GM18861 (cell line): ENCODE measurements around the gene SLC12A3.
"Not testable (repeated sequence)": the region's sequence is repeated elsewhere in the genome, so short reads cannot be mapped to it uniquely, and the experiment has no call there.

Experiments
- ATAC-seq: cut with Tn5 transposase; IDR thresholded peaks from one replicate; pipeline ENCODE4 v1.9.1; 2021; ENCODE audit not compliant: unreplicated experiment

Gene SLC12A3

GRCh38 chr16:56868766-56869165 is 3.8 kb downstream of the SLC12A3 start:
- ATAC-seq = not testable (repeated sequence)

- no peak for ATAC-seq
Measured at GRCh38 chr16:56869513-56870275, 4.7 kb downstream of the SLC12A3 start.

GRCh38 chr16:56870276-56870888 is 5.4 kb downstream of the SLC12A3 start:
- no peak for ATAC-seq

GRCh38 chr16:56871172-56871593 is 6.2 kb downstream of the SLC12A3 start:
- no peak for ATAC-seq

- ATAC-seq = no peak
Measured at GRCh38 chr16:56872863-56873391, 7.9 kb downstream of the SLC12A3 start.

- no peak for ATAC-seq
Measured at GRCh38 chr16:56874800-56875199, 9.8 kb downstream of the SLC12A3 start.

GRCh38 chr16:56876048-56876447 is 11.0 kb downstream of the SLC12A3 start:
- ATAC-seq = no peak

GRCh38 chr16:56877486-56878182 is 12.6 kb downstream of the SLC12A3 start:
- ATAC-seq = no peak

GRCh38 chr16:56878282-56878854 is 13.4 kb downstream of the SLC12A3 start:
- no peak for ATAC-seq

- ATAC-seq = no peak
Measured at GRCh38 chr16:56879276-56879675, 14.3 kb downstream of the SLC12A3 start.

GRCh38 chr16:56880176-56880575 is 15.2 kb downstream of the SLC12A3 start:
- ATAC-seq = no peak

GRCh38 chr16:56880685-56881084 is 15.7 kb downstream of the SLC12A3 start:
- ATAC-seq = no peak

- no peak for ATAC-seq
Measured at GRCh38 chr16:56882077-56882800, 17.2 kb downstream of the SLC12A3 start.

GRCh38 chr16:56883586-56883985 is 18.6 kb downstream of the SLC12A3 start:
- ATAC-seq = no peak

- ATAC-seq = no peak
Measured at GRCh38 chr16:56884026-56884582, 19.1 kb downstream of the SLC12A3 start.

- not testable (repeated sequence) for ATAC-seq
Measured at GRCh38 chr16:56884929-56885328, 19.9 kb downstream of the SLC12A3 start.

- ATAC-seq = no peak
Measured at GRCh38 chr16:56885446-56886162, 20.6 kb downstream of the SLC12A3 start.

- no peak for ATAC-seq
Measured at GRCh38 chr16:56886296-56886695, 21.3 kb downstream of the SLC12A3 start.

- ATAC-seq = no peak
Measured at GRCh38 chr16:56886826-56887225, 21.8 kb downstream of the SLC12A3 start.

GRCh38 chr16:56888806-56889205 is 23.8 kb downstream of the SLC12A3 start:
- ATAC-seq = no peak
